H9 (cell line): Measurements from ENCODE around the gene STX10. TPM values are rescaled to one million over a fixed set of nuclear protein-coding genes. Genes with fewer than 3 reads are reported as not detected.
A peak's percentile ranks its signal among the peaks of the same experiment; 100 is the strongest.

Source experiments
- DNase-seq: peaks from one replicate; pipeline ENCODE4 v3.0.0-alpha.2; 2017
- H2AFZ ChIP-seq: one replicate; pipeline ENCODE4 v1.6.1; 2013; ENCODE audit warnings: mild to moderate bottlenecking, low read length, control low read depth, moderate library complexity
- H2AK5ac ChIP-seq: 2 replicates; pipeline ENCODE4 v1.6.1; 2013; ENCODE audit warnings: low read length, control low read depth, mixed read lengths; ENCODE audit not compliant: insufficient read length
- H2BK120ac ChIP-seq: one replicate; pipeline ENCODE4 v1.6.1; 2013; ENCODE audit warnings: low read depth, mild to moderate bottlenecking, low read length, control low read depth, inconsistent platforms; ENCODE audit not compliant: poor library complexity, severe bottlenecking
- H2BK12ac ChIP-seq: 2 replicates; pipeline ENCODE4 v1.6.1; 2013; ENCODE audit warnings: low read length, control low read depth, mixed read lengths, low read depth; ENCODE audit not compliant: insufficient read length
- H2BK15ac ChIP-seq: 2 replicates; pipeline ENCODE4 v1.6.1; 2013; ENCODE audit warnings: low read depth, low read length, control low read depth
- H2BK20ac ChIP-seq: one replicate; pipeline ENCODE4 v1.6.1; 2013; ENCODE audit warnings: low read depth, mild to moderate bottlenecking, low read length, control low read depth, inconsistent platforms; ENCODE audit not compliant: poor library complexity, severe bottlenecking
- H2BK5ac ChIP-seq: 2 replicates; pipeline ENCODE4 v1.6.1; 2013; ENCODE audit warnings: low read length, control low read depth, mixed read lengths; ENCODE audit not compliant: insufficient read length
- H3K14ac ChIP-seq: 2 replicates; pipeline ENCODE4 v1.6.1; 2013; ENCODE audit warnings: low read length, control low read depth; ENCODE audit not compliant: insufficient read depth
- H3K18ac ChIP-seq: 2 replicates; pipeline ENCODE4 v1.6.1; 2013; ENCODE audit warnings: low read depth, mild to moderate bottlenecking, mixed read lengths, low read length, control low read depth; ENCODE audit not compliant: insufficient read length
- H3K23ac ChIP-seq: 2 replicates; pipeline ENCODE4 v1.6.1; 2013; ENCODE audit warnings: low read length, control low read depth, mixed read lengths, low read depth; ENCODE audit not compliant: insufficient read length
- H3K23me2 ChIP-seq: 2 replicates; pipeline ENCODE4 v1.6.1; 2013; ENCODE audit warnings: low read depth, mild to moderate bottlenecking, mixed read lengths, low read length, control low read depth; ENCODE audit not compliant: insufficient read length, poor library complexity, severe bottlenecking
- H3K27ac ChIP-seq: 2 replicates; pipeline ENCODE4 v1.5.1; 2013; ENCODE audit warnings: low read length, control low read depth, mixed read lengths, low read depth; ENCODE audit not compliant: insufficient read length
- H3K27me3 ChIP-seq: 2 replicates; pipeline ENCODE4 v1.6.1; 2013; ENCODE audit warnings: low read length, control low read depth, inconsistent platforms; ENCODE audit not compliant: insufficient read depth
- H3K4ac ChIP-seq: 2 replicates; pipeline ENCODE4 v1.6.1; 2013; ENCODE audit warnings: low read depth, mild to moderate bottlenecking, control low read depth, inconsistent platforms, low read length, moderate library complexity
- H3K4me1 ChIP-seq: 2 replicates; pipeline ENCODE4 v1.6.1; 2013; ENCODE audit warnings: low read length, control low read depth, inconsistent platforms; ENCODE audit not compliant: insufficient read depth
- H3K4me2 ChIP-seq: 2 replicates; pipeline ENCODE4 v1.6.1; 2013; ENCODE audit warnings: low read length, control low read depth, mixed read lengths; ENCODE audit not compliant: insufficient read length, insufficient read depth
- H3K56ac ChIP-seq: 2 replicates; pipeline ENCODE4 v1.6.1; 2013; ENCODE audit warnings: low read depth, mild to moderate bottlenecking, mixed read lengths, low read length, control low read depth; ENCODE audit not compliant: insufficient read length
- H3K79me1 ChIP-seq: 2 replicates; pipeline ENCODE4 v1.6.1; 2013; ENCODE audit warnings: low read depth, mild to moderate bottlenecking, moderate library complexity, low read length, control low read depth, inconsistent platforms; ENCODE audit not compliant: insufficient read depth, poor library complexity, severe bottlenecking
- H3K79me2 ChIP-seq: 2 replicates; pipeline ENCODE4 v1.6.1; 2013; ENCODE audit warnings: low read length, control low read depth, inconsistent platforms; ENCODE audit not compliant: insufficient read depth
- H3K9ac ChIP-seq: 2 replicates; pipeline ENCODE4 v1.6.1; 2013; ENCODE audit warnings: low read length, control low read depth, mixed read lengths; ENCODE audit not compliant: insufficient read length; ENCODE audit errors: extremely low read depth
- H3K9me3 ChIP-seq: one replicate; pipeline ENCODE4 v1.6.1; 2013; ENCODE audit warnings: low read depth, low read length, inconsistent platforms; ENCODE audit not compliant: control insufficient read depth
- H3T11ph ChIP-seq: one replicate; pipeline ENCODE4 v1.6.1; 2013; ENCODE audit warnings: mild to moderate bottlenecking, low read length, control low read depth, inconsistent platforms
- H4K20me1 ChIP-seq: one replicate; pipeline ENCODE4 v1.6.1; 2013; ENCODE audit not compliant: control insufficient read depth, insufficient read length, insufficient read depth
- H4K5ac ChIP-seq: 2 replicates; pipeline ENCODE4 v1.6.1; 2013; ENCODE audit warnings: low read depth, mild to moderate bottlenecking, mixed read lengths, low read length, control low read depth; ENCODE audit not compliant: insufficient read length
- H4K8ac ChIP-seq: replicated peaks from 2 replicates; pipeline ENCODE4 v1.6.1; 2013; ENCODE audit warnings: low read length, control low read depth, mixed read lengths, low read depth; ENCODE audit not compliant: insufficient read length
- H4K91ac ChIP-seq: 2 replicates; pipeline ENCODE4 v1.6.1; 2013; ENCODE audit warnings: low read depth, mild to moderate bottlenecking, moderate library complexity, mixed read lengths, low read length, control low read depth; ENCODE audit not compliant: insufficient read length
- H3K27ac Mint-ChIP-seq, 3 experiments: 2 replicates in 2 of 3; 3 replicates in 1 of 3; pipeline ENCODE4 v1.8.0; 2020 to 2021; ENCODE audit warnings: mixed read lengths in 3 of 3, mild to moderate bottlenecking in 1 of 3, moderate library complexity in 1 of 3
- H3K27me3 Mint-ChIP-seq: 2 replicates; pipeline ENCODE4 v1.8.0; 2021; ENCODE audit warnings: low read depth, mild to moderate bottlenecking, moderate library complexity, mixed read lengths
- H3K36me3 Mint-ChIP-seq, 3 experiments: 2 replicates in 2 of 3; 3 replicates in 1 of 3; pipeline ENCODE4 v1.8.0; 2020 to 2021; ENCODE audit warnings: low read depth in 3 of 3, mixed read lengths in 3 of 3; ENCODE audit not compliant: insufficient read depth in 1 of 3
- H3K4me1 Mint-ChIP-seq, 2 experiments: 2 replicates each; pipeline ENCODE4 v1.8.0; 2020; ENCODE audit warnings: mixed read lengths in 2 of 2
- H3K4me3 Mint-ChIP-seq, 2 experiments: 2 replicates in 1 of 2; 3 replicates in 1 of 2; pipeline ENCODE4 v1.8.0; 2020 to 2021; ENCODE audit warnings: mild to moderate bottlenecking in 2 of 2, mixed read lengths in 2 of 2, moderate library complexity in 1 of 2
- H3K9me3 Mint-ChIP-seq, 2 experiments: 2 replicates in 1 of 2; 3 replicates in 1 of 2; pipeline ENCODE4 v1.8.0; 2020; ENCODE audit warnings: mild to moderate bottlenecking in 2 of 2, mixed read lengths in 2 of 2, moderate library complexity in 1 of 2
- CTCF ChIP-seq: fragments of 200-600 bp; sonication (generic); conservative IDR thresholded peaks from 3 replicates; pipeline ENCODE4 v1.8.0; 2021; ENCODE audit warnings: antibody characterized with exemption, mild to moderate bottlenecking
- WGBS: extraction: QIAGEN DNeasy Blood & Tissue Kit; methylation state at CpG from one replicate; pipeline ENCODE4 v1.1.7; 2013; ENCODE audit warnings: missing lambda C conversion rate, low lambda C conversion rate, mixed read lengths; ENCODE audit not compliant: insufficient read length; ENCODE audit errors: extremely low coverage; 5-methylcytosine and 5-hydroxymethylcytosine counted together
- total RNA-seq: library from RNA; stranded (reverse); gene quantifications from 2 replicates; pipeline ENCODE4 v1.2.1, GENCODE V29; 2021

STX10 gene
- total RNA-seq, 1 experiment from 2014 or later, result 39.4 TPM

- Histone ChIP-seq H3K4ac (no peak overlapping the region), H3K27me3 (no peaks in the 10 kb centered on the region), H3K27ac (no peak overlapping the region), H3K4me2 (no peak overlapping the region), H2BK120ac (no peak overlapping the region), H2BK15ac (no peak overlapping the region), H3T11ph (no peak overlapping the region), H4K20me1 (no peaks in the 10 kb centered on the region), H3K9me3 (no peaks in the 10 kb centered on the region), H4K91ac (no peak overlapping the region), H2BK12ac (no peak overlapping the region), H3K79me1 (no peaks in the 10 kb centered on the region), H3K14ac (no peak overlapping the region), H2AK5ac (no peak overlapping the region), H3K79me2 (no peaks in the 10 kb centered on the region), H2AFZ (no peak overlapping the region), H3K18ac (no peak overlapping the region), H4K8ac (no peak overlapping the region), H3K4me1 (no peaks in the 10 kb centered on the region), H2BK5ac (no peak overlapping the region), H3K23ac (no peak overlapping the region), H3K23me2 (no peaks in the 10 kb centered on the region), H3K9ac (no peak overlapping the region), H4K5ac (no peak overlapping the region), H3K56ac (no peak overlapping the region), H2BK20ac (no peak overlapping the region)
- Mint-ChIP-seq H3K4me3 (no peak overlapping the region), H3K36me3 (no peaks in the 10 kb centered on the region; a peak in 1 of 7 replicates), H3K9me3 (no peaks in the 10 kb centered on the region), H3K27me3 (peaks cover 2% of the 10 kb centered on the region), H3K27ac (peak overlapping the region in 1 of 3 experiments; percentile 57; a peak in 1 of 7 replicates), H3K4me1 (no peaks in the 10 kb centered on the region)
- TF ChIP-seq CTCF, result no peak
- WGBS, result no CpG with 5 or more reads among the region's 8 CpGs
- no peak for DNase-seq
These were observed 26.2 kb upstream of the STX10 start for GRCh38 chr19:13176345-13176744.
